Measurements from ENCODE around the gene AEBP1. TPM values are rescaled to one million over a fixed set of nuclear protein-coding genes. Genes with fewer than 3 reads are reported as not detected.

Gene AEBP1
- total RNA-seq, 4 donors from 2014 or later, result 38.9 to 151 (median 57.6) TPM

DNA sequence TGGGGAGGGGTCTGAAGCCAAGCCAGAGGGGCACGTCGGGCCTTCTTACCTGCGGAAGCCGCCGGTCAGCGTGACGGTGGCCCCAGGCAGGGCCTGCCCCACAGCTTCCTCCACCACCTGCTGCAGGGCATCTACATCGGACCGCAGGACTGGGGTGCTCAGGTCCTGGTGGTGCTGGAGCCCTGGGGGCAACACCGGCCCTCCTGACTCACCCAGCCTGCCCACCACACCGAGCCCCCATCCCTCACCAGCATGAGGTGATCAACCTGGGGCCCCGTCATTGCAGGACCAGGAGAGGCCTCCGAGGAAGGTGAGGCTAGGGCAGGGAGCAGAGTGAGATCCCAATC lies 29.8 kb upstream of the AEBP1 start:
- H3K27ac ChIP-seq, result peak overlapping the region in 2 of 3 donors; percentile 34 to 46
- DNase-seq, result no peak
- WGBS, 2 donors, result 80 to 92% methylated on average over 6 to 11 of the region's 13 CpGs
- no peaks in the 10 kb centered on the region for H3K9me3 ChIP-seq
- peaks cover 18 to 43% of the 10 kb centered on the region in 2 donors for H3K36me3 ChIP-seq
- no peak overlapping the region for H3K4me3 ChIP-seq (replicated peaks in 1 of 3)
- peaks cover 17 to 34% of the 10 kb centered on the region in 2 donors for H3K4me1 ChIP-seq
- intact Hi-C loops (cut with DNase I), result no loop called here
- no peaks in the 10 kb centered on the region for H3K27me3 ChIP-seq
- TF ChIP-seq POLR2A (IDR thresholded peaks at IDR 0.05), result no peak
- TF ChIP-seq, protein P1, sequence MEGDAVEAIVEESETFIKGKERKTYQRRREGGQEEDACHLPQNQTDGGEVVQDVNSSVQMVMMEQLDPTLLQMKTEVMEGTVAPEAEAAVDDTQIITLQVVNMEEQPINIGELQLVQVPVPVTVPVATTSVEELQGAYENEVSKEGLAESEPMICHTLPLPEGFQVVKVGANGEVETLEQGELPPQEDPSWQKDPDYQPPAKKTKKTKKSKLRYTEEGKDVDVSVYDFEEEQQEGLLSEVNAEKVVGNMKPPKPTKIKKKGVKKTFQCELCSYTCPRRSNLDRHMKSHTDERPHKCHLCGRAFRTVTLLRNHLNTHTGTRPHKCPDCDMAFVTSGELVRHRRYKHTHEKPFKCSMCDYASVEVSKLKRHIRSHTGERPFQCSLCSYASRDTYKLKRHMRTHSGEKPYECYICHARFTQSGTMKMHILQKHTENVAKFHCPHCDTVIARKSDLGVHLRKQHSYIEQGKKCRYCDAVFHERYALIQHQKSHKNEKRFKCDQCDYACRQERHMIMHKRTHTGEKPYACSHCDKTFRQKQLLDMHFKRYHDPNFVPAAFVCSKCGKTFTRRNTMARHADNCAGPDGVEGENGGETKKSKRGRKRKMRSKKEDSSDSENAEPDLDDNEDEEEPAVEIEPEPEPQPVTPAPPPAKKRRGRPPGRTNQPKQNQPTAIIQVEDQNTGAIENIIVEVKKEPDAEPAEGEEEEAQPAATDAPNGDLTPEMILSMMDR (IDR thresholded peaks at IDR 0.05), result no peak

- TF ChIP-seq, protein P1 (IDR thresholded peaks at IDR 0.05), result no peak
- TF ChIP-seq POLR2A (IDR thresholded peaks at IDR 0.05), result no peak
- Histone ChIP-seq H3K27me3 (no peaks in the 10 kb centered on the region), H3K4me3 (replicated peaks in 1 of 3) (no peak overlapping the region), H3K4me1 (peaks cover 19 to 45% of the 10 kb centered on the region in 2 donors), H3K27ac (no peak overlapping the region), H3K9me3 (no peaks in the 10 kb centered on the region), H3K36me3 (peaks cover 28 to 49% of the 10 kb centered on the region in 2 donors)
- intact Hi-C loops (cut with DNase I), result loop anchor here (5.0 kb wide), 1 partner anchor 42 kb away; no protein-coding TSS in a partner anchor
- WGBS, 2 donors, result 78 to 91% methylated on average over 17 of the region's 17 CpGs
- DNase-seq, result no peak
Observed at GRCh38 chr7:44075296-44076075, 28.7 kb upstream of the AEBP1 start.

DNA sequence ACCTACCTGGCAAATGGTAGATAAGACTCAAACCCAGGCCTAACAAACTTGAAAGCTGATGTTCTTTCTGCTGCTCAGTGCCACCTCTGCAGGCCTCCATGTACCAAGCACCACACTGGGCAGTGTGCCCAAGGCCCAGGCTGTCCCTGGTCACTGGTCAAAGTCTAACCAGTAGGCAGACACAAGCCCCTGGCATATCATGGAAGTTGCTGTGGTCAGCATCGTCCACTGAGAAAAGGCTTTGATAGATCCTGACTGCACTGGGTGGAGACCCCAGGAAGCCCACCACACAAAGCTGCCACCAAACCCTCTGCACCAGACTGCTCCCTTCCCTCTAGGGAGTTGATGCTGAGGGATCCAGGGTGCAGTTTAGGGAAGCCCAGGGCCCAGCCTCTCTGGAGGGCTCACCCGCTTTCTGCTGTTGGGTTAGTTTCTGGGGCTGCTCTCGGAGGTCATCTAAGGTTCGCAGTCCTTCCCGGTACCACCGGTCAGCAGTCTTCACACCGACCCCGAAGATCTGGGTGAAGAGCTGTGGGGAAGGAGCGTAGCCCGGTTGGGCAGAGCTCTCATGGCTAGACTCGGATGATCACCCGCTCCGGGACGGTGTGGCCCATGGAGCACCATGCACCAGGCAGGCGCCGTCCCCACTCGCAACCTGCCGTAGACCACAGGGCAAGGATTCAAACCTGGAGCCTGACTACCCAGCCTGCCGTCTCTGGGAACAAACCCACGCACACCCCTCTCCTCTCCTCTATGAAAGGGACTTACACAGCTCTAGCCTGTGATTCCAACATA lies 27.8 kb upstream of the AEBP1 start:
- intact Hi-C loops (cut with DNase I), result loop anchor here (5.0 kb wide), 1 partner anchor 41 kb away; no protein-coding TSS in a partner anchor
- no peak overlapping the region for H3K27ac ChIP-seq
- peaks cover 26 to 53% of the 10 kb centered on the region in 2 donors for H3K4me1 ChIP-seq
- no peak for DNase-seq
- H3K36me3 ChIP-seq, result peaks cover 28 to 49% of the 10 kb centered on the region in 2 donors
- no peaks in the 10 kb centered on the region for H3K9me3 ChIP-seq
- 95 to 99% methylated on average over 9 to 13 of the region's 20 CpGs for WGBS, 2 donors
- no peak overlapping the region for H3K4me3 ChIP-seq (replicated peaks in 1 of 3)
- H3K27me3 ChIP-seq, result no peaks in the 10 kb centered on the region
- TF ChIP-seq POLR2A (IDR thresholded peaks at IDR 0.05), result no peak
- TF ChIP-seq, protein P1 (IDR thresholded peaks at IDR 0.05), result no peak

DNA sequence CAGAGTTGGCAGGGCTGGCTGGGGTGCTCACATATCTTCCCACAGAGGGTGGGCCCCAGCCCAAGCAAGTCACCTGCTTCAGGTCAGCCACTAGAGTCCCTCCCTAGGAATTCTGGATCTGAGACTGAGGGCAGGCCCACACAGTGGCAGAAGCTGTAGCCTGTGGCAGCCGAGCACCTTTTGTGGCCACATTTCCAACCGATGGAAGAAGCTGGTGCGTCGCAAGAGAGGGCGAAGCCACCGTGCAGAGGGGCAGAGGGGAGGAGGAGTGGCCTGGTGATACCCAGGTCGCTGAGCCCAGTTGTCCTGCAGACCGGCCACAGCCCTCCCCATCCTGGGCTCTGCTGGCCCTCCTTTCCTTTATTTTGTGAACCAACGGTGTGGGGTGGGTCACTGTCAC lies 27.1 kb upstream of the AEBP1 start:
- Histone ChIP-seq H3K36me3 (peaks cover 28 to 49% of the 10 kb centered on the region in 2 donors), H3K4me1 (peaks cover 27 to 56% of the 10 kb centered on the region in 2 donors), H3K9me3 (no peaks in the 10 kb centered on the region), H3K4me3 (replicated peaks in 1 of 3) (no peak overlapping the region), H3K27me3 (no peaks in the 10 kb centered on the region), H3K27ac (no peak overlapping the region)
- TF ChIP-seq POLR2A (IDR thresholded peaks at IDR 0.05), result no peak
- TF ChIP-seq, protein P1 (IDR thresholded peaks at IDR 0.05), result no peak
- 92 to 97% methylated on average over 8 to 9 of the region's 9 CpGs for WGBS, 2 donors
- DNase-seq, result no peak
- intact Hi-C loops (cut with DNase I), result loop anchor here (5.0 kb wide), 1 partner anchor 40 kb away; no protein-coding TSS in a partner anchor
